Measurements from ENCODE around the gene TRIO. TPM values are rescaled to one million over a fixed set of nuclear protein-coding genes. Genes with fewer than 3 reads are reported as not detected.

Gene TRIO
- total and polyA plus RNA-seq, 10 of the 15 experiments (the other 5 are each of a cell fraction or from before 2014, with no cell fraction given) = 5.1 to 96.4 (median 44.6) TPM

DNA sequence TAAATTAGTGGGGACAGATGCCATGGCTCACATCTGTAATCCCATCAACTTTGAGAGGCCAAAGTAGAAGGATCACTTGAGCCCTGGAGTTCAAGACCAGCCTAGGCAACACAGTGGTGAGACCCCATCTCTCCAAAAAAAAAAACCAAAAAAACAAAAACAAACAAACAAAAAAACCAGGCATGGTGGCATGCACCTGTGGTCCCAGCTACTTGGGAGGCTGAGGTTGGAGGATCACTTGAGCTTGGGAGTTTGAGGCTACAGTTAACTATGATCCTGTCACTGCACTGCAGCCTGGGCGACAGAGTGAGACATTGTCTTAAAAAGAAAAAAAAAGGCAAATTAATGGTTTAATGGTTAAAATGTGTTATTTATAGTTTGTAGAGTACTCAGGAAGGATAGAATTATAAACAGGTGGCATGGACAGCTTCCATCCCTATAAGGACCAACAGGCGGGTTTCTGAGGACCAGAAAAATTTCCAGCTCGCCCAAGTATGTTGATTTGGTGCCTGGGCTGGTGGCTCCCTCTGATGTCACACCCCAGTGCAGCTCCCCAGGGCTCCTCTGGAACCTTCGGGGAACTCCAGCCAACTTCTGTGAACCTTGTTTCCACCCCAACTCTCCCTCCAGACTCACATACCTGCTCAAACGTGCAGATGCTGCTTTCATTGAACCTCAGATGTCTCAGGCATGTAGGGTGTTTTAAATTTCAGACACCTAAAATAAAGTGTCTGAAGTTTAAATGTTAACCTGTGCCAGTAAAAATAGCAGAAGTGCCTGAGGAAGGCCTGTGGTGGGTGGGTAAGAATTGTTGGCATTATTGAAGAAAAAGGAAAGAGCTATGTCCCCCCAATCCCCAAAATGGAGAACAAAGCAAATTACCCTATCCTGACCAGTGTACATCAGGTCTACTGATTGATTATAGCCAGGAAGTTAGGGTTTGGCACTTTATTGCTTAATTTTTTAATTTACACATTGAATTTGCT lies 69.0 kb downstream of the TRIO start (continued):
- TF ChIP-seq, protein P1, sequence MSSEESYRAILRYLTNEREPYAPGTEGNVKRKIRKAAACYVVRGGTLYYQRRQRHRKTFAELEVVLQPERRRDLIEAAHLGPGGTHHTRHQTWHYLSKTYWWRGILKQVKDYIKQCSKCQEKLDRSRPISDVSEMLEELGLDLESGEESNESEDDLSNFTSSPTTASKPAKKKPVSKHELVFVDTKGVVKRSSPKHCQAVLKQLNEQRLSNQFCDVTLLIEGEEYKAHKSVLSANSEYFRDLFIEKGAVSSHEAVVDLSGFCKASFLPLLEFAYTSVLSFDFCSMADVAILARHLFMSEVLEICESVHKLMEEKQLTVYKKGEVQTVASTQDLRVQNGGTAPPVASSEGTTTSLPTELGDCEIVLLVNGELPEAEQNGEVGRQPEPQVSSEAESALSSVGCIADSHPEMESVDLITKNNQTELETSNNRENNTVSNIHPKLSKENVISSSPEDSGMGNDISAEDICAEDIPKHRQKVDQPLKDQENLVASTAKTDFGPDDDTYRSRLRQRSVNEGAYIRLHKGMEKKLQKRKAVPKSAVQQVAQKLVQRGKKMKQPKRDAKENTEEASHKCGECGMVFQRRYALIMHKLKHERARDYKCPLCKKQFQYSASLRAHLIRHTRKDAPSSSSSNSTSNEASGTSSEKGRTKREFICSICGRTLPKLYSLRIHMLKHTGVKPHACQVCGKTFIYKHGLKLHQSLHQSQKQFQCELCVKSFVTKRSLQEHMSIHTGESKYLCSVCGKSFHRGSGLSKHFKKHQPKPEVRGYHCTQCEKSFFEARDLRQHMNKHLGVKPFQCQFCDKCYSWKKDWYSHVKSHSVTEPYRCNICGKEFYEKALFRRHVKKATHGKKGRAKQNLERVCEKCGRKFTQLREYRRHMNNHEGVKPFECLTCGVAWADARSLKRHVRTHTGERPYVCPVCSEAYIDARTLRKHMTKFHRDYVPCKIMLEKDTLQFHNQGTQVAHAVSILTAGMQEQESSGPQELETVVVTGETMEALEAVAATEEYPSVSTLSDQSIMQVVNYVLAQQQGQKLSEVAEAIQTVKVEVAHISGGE (CRISPR knock-in tag; IDR thresholded peaks at IDR 0.05) = no peak
- TF ChIP-seq, protein P2, sequence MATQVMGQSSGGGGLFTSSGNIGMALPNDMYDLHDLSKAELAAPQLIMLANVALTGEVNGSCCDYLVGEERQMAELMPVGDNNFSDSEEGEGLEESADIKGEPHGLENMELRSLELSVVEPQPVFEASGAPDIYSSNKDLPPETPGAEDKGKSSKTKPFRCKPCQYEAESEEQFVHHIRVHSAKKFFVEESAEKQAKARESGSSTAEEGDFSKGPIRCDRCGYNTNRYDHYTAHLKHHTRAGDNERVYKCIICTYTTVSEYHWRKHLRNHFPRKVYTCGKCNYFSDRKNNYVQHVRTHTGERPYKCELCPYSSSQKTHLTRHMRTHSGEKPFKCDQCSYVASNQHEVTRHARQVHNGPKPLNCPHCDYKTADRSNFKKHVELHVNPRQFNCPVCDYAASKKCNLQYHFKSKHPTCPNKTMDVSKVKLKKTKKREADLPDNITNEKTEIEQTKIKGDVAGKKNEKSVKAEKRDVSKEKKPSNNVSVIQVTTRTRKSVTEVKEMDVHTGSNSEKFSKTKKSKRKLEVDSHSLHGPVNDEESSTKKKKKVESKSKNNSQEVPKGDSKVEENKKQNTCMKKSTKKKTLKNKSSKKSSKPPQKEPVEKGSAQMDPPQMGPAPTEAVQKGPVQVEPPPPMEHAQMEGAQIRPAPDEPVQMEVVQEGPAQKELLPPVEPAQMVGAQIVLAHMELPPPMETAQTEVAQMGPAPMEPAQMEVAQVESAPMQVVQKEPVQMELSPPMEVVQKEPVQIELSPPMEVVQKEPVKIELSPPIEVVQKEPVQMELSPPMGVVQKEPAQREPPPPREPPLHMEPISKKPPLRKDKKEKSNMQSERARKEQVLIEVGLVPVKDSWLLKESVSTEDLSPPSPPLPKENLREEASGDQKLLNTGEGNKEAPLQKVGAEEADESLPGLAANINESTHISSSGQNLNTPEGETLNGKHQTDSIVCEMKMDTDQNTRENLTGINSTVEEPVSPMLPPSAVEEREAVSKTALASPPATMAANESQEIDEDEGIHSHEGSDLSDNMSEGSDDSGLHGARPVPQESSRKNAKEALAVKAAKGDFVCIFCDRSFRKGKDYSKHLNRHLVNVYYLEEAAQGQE (IDR thresholded peaks at IDR 0.05; ENCODE audit: low read depth, low read length) = no peak
- TF ChIP-seq, protein P3, sequence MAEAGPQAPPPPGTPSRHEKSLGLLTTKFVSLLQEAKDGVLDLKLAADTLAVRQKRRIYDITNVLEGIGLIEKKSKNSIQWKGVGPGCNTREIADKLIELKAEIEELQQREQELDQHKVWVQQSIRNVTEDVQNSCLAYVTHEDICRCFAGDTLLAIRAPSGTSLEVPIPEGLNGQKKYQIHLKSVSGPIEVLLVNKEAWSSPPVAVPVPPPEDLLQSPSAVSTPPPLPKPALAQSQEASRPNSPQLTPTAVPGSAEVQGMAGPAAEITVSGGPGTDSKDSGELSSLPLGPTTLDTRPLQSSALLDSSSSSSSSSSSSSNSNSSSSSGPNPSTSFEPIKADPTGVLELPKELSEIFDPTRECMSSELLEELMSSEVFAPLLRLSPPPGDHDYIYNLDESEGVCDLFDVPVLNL (IDR thresholded peaks at IDR 0.05; ENCODE audit: low read depth, low read length) = no peak
- TF ChIP-seq ZNF24 (IDR thresholded peaks at IDR 0.05) = no peak
- TF ChIP-seq, protein P4, sequence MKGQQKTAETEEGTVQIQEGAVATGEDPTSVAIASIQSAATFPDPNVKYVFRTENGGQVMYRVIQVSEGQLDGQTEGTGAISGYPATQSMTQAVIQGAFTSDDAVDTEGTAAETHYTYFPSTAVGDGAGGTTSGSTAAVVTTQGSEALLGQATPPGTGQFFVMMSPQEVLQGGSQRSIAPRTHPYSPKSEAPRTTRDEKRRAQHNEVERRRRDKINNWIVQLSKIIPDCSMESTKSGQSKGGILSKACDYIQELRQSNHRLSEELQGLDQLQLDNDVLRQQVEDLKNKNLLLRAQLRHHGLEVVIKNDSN (IDR thresholded peaks at IDR 0.05; ENCODE audit: borderline replicate concordance, extremely low read length, insufficient read depth, low read depth, low read length) = no peak
- peak; percentile 13; the same call in 1 of the 2 replicates for TF ChIP-seq JUNB (IDR thresholded peaks at IDR 0.05)
- no peak; the same call in 1 of the 2 replicates for TF ChIP-seq ZNF217 (IDR thresholded peaks at IDR 0.05)
- no peak for TF ChIP-seq HDAC2 (IDR thresholded peaks at IDR 0.05)
- no peak for TF ChIP-seq NR2F1 (conservative IDR thresholded peaks at IDR 0.05)
- TF ChIP-seq MXI1 (IDR thresholded peaks at IDR 0.05; ENCODE audit: low read depth, low read length) = no peak
- TF ChIP-seq, protein P5, sequence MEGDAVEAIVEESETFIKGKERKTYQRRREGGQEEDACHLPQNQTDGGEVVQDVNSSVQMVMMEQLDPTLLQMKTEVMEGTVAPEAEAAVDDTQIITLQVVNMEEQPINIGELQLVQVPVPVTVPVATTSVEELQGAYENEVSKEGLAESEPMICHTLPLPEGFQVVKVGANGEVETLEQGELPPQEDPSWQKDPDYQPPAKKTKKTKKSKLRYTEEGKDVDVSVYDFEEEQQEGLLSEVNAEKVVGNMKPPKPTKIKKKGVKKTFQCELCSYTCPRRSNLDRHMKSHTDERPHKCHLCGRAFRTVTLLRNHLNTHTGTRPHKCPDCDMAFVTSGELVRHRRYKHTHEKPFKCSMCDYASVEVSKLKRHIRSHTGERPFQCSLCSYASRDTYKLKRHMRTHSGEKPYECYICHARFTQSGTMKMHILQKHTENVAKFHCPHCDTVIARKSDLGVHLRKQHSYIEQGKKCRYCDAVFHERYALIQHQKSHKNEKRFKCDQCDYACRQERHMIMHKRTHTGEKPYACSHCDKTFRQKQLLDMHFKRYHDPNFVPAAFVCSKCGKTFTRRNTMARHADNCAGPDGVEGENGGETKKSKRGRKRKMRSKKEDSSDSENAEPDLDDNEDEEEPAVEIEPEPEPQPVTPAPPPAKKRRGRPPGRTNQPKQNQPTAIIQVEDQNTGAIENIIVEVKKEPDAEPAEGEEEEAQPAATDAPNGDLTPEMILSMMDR (IDR thresholded peaks at IDR 0.05 in 2 of 3, conservative IDR thresholded peaks at IDR 0.05 in 1 of 3; ENCODE audit: control insufficient read depth in 2 of 3, extremely low read depth in 1 of 3, insufficient read depth in 1 of 3, low read depth in 3 of 3, low read length in 3 of 3) = peak in 1 of 3 experiments; percentile 51; a peak in 3 of 6 replicates
- no peak; the same call in 1 of the 2 replicates for TF ChIP-seq RB1 (IDR thresholded peaks at IDR 0.05; ENCODE audit: borderline replicate concordance)
- TF ChIP-seq, protein P6, sequence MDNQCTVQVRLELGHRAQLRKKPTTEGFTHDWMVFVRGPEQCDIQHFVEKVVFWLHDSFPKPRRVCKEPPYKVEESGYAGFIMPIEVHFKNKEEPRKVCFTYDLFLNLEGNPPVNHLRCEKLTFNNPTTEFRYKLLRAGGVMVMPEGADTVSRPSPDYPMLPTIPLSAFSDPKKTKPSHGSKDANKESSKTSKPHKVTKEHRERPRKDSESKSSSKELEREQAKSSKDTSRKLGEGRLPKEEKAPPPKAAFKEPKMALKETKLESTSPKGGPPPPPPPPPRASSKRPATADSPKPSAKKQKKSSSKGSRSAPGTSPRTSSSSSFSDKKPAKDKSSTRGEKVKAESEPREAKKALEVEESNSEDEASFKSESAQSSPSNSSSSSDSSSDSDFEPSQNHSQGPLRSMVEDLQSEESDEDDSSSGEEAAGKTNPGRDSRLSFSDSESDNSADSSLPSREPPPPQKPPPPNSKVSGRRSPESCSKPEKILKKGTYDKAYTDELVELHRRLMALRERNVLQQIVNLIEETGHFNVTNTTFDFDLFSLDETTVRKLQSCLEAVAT (IDR thresholded peaks at IDR 0.05) = no peak; the same call in none of the 2 replicates
- TF ChIP-seq ZZZ3 (IDR thresholded peaks at IDR 0.05; ENCODE audit: control insufficient read depth, insufficient read length, low read depth) = no peak
- TF ChIP-seq TARDBP (IDR thresholded peaks at IDR 0.05; ENCODE audit: borderline replicate concordance) = no peak
